HUES6 (cell line): ENCODE data around the gene TMC3.
"Not testable (repeated sequence)": the region's sequence is repeated elsewhere in the genome, so short reads cannot be mapped to it uniquely, and the experiment has no call there.

Experiments used
- H3K27ac ChIP-seq: 2 replicates; pipeline ENCODE4 v1.7.0; 2013; ENCODE audit warnings: low read depth, mild to moderate bottlenecking, low read length, inconsistent platforms
- H3K27me3 ChIP-seq: 2 replicates; pipeline ENCODE4 v1.6.1; 2013; ENCODE audit warnings: low read length; ENCODE audit not compliant: control insufficient read depth, insufficient read depth
- H3K36me3 ChIP-seq: 2 replicates; pipeline ENCODE4 v1.6.1; 2013; ENCODE audit warnings: low read length; ENCODE audit not compliant: control insufficient read depth, insufficient read depth
- H3K4me1 ChIP-seq: 2 replicates; pipeline ENCODE4 v1.6.1; 2013; ENCODE audit warnings: low read length; ENCODE audit not compliant: control insufficient read depth, insufficient read depth
- H3K4me3 ChIP-seq: 2 replicates; pipeline ENCODE4 v1.5.1; 2013; ENCODE audit warnings: low read depth, low read length
- H3K9ac ChIP-seq: one replicate; pipeline ENCODE4 v1.6.1; 2013; ENCODE audit warnings: mild to moderate bottlenecking, low read length
- H3K9me3 ChIP-seq: 2 replicates; pipeline ENCODE4 v1.6.1; 2013; ENCODE audit warnings: low read depth, low read length; ENCODE audit not compliant: control insufficient read depth, insufficient read depth

TMC3 gene

DNA sequence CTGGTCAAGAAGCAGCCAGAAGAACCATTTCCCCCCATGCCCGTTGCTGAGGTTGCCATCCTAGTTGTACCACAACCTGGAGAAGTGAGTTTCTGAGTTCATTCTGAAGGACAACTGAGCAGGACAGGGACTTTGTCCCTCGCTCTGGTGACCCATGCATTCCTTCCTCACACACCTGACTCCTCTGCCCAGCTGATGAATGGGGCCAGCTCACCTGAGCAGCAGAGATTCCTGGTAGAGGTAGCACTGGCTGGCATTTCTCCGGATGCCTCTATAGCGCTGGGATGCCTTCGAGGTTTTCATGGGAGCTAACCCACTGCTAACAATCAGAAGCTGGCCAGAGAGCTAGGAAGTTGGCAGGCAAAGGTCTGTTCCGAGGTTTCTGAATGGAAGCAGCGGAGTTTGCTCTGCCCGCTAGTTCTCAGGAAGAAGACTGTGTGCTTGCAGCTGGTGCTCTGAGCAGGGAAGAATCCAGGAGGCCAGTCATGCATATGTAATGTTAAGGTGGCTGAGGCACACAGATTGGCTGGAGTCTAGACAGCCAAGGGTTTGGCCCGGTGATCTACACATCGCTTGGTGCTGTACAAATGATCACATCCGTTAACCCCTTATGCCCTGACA, at the start of gene TMC3:
TMC3 (minus strand) TSS at position 439 of the 621 bp plus-strand sequence; CDS start at position 303, 136 bp downstream.
- no peaks in the 10 kb centered on the region for H3K36me3 ChIP-seq
- H3K27me3 ChIP-seq, result no peaks in the 10 kb centered on the region
- no peaks in the 10 kb centered on the region for H3K9me3 ChIP-seq
- H3K9ac ChIP-seq, result no peak within 1 kb of the TSS
- H3K4me3 ChIP-seq, result no peak within 1 kb of the TSS
- H3K27ac ChIP-seq, result no peak within 1 kb of the TSS
- no peaks in the 10 kb centered on the region for H3K4me1 ChIP-seq

DNA sequence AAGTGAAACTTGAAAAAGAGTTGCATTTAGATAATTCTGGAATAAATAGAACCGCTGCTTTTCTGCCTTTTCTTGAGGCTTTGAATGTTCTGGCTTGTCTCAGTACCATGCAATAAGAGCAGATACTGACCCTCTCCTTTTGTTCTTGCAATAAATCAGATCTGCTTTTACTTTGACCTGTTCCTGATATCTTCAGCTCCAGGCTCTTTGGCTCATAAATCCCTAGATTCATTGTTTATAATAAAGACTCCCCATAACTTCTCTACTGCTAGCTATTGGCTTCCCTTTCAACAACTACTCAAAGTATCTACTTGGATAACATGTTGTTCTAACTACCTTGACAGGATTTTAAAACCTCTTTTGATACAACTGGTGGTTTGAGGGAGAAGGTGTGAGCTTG, 47.4 kb upstream of the TMC3 start:
- Histone ChIP-seq H3K36me3 (no peaks in the 10 kb centered on the region), H3K4me1 (peaks cover 15% of the 10 kb centered on the region), H3K9ac (no peak overlapping the region), H3K9me3 (no peaks in the 10 kb centered on the region), H3K27me3 (no peaks in the 10 kb centered on the region), H3K27ac (no peak overlapping the region), H3K4me3 (no peak overlapping the region)

DNA sequence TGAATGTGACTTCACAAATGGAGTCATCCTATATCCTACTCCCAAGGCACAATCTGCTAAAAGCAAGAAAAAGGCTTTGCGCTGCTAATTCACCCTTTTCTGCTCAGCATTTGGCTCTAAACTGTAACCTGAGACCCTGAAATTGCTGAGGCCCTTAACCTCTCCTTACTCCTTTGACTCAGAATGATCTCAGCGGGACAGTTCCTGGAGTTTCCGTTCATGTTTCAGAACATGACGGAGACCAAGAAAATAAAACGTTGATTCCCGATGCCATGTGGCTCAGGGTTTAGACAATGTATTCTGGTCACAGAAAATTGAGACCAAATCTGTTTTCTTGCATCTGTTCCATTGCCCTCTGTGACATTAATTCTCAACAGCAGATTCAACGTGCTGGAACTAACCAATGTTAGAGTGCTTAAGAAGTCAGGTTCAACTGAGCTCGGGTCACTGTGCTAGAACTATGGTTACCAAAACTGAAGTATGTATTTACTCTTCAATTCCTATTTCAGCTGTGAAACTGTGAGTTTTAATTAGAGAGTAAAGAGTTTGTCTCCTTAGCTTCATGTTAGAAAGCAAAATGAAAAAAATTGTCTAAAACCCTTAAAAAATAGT, 45.4 kb upstream of the TMC3 start:
- Histone ChIP-seq H3K9ac (no peak overlapping the region), H3K4me3 (peak overlapping the region; percentile 41), H3K27me3 (no peaks in the 10 kb centered on the region), H3K9me3 (no peaks in the 10 kb centered on the region), H3K27ac (no peak overlapping the region), H3K36me3 (no peaks in the 10 kb centered on the region), H3K4me1 (peaks cover 15% of the 10 kb centered on the region)

DNA sequence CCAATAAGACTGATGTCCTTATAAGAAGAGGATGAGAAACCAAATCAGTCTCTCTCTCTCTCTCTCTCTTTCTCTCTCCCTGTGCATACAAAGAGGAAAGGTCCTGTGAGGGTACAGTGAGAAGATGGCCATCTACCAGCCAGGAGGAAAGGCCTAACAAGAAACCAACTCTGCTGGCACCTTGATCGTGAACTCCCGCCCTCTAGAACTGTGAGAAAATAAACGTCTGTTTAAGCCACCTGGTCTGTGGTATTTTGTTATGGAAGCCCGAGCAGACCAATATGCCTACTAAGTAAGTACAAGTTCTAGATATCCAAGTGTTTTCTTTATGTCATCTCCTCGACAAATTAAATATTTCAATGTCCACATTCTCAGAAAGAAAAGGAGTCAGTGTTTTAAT, 44.9 kb upstream of the TMC3 start:
- H3K4me1 ChIP-seq, result peaks cover 15% of the 10 kb centered on the region
- no peak overlapping the region for H3K27ac ChIP-seq
- no peaks in the 10 kb centered on the region for H3K36me3 ChIP-seq
- H3K27me3 ChIP-seq, result no peaks in the 10 kb centered on the region
- peak overlapping the region; percentile 41 for H3K4me3 ChIP-seq
- H3K9me3 ChIP-seq, result no peaks in the 10 kb centered on the region
- H3K9ac ChIP-seq, result no peak overlapping the region

DNA sequence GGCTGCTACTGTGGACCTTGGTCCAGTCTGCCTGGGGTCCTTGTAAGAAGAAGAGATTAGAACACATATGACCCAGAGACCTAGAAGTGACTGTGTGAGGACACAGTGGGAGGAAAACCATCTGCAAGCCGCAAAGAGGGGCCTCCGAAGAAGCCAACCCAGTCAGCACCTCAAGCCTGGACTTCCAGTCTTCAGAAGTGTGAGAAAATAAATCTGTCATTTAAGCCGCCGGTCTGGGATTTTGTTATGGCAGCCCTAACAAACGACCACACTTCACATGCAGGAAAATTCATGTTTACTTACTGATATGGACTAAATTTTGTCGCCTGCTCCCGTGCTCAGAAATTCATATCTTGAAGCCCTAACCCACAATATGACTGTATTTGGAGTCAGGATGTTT, 44.4 kb upstream of the TMC3 start:
- Histone ChIP-seq H3K9ac (no peak overlapping the region), H3K27ac (no peak overlapping the region), H3K36me3 (no peaks in the 10 kb centered on the region), H3K27me3 (no peaks in the 10 kb centered on the region), H3K9me3 (no peaks in the 10 kb centered on the region), H3K4me3 (no peak overlapping the region), H3K4me1 (peaks cover 15% of the 10 kb centered on the region)

DNA sequence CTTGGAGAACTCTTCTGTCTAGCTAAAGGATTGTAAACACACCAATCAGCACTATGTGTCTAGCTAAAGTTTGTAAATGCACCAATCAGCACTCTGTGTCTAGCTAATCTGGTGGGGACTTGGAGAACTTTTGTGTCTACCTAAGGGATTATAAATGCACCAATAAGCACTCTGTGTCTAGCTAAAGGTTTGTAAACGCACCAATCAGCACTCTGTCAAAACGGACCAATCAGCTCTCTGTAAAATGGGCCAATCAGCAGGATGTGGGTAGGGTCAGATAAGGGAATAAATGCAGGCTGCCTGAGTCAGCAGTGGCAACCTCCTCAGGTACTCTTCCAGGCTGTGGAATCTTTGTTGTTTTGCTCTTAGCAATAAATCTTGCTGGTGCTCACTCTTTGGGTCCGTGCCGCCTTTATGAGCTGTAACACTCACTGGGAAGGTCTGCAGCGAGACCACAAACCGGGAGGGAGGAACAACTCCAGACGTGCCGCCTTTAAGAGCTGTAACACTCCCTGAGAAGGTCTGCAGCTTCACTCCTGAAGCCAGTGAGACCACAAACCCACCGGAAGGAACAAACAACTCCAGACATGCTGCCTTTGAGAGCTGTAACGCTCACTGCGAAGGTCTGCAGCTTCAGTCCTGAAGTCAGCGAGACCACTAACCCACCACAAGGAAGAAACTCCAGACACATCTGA, 40.4 kb upstream of the TMC3 start:
- H3K9ac ChIP-seq, H3K27me3 ChIP-seq, H3K36me3 ChIP-seq, H3K9me3 ChIP-seq, H3K4me3 ChIP-seq, H3K27ac ChIP-seq: not testable (repeated sequence)
- peaks cover 17% of the 10 kb centered on the region for H3K4me1 ChIP-seq

DNA sequence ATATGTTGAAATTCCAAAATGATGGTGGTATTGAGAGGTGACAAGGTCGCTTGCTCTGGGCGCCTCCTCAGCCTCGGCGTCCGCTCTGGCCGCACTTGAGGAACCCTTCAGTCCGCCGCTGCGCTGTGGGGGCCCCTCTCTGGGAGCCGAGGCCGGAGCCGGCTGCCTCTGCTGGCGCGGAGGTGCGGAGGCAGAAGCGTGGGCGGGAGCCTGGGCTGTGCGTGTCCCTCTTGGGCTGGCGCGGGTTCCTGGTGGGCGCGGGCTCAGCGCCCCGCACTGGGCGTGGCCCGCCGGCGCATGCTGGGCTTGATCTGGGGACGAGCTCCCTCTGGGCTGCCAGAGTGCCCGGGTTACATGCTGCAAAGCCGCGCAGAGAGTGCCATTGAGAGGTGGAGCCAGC, 39.8 kb upstream of the TMC3 start:
- Histone ChIP-seq H3K4me3 (no peak overlapping the region), H3K36me3 (no peaks in the 10 kb centered on the region), H3K27ac (no peak overlapping the region), H3K4me1 (peaks cover 11% of the 10 kb centered on the region), H3K27me3 (no peaks in the 10 kb centered on the region), H3K9ac (no peak overlapping the region), H3K9me3 (0 out of 2 replicates have a peak, but pooled peaks cover 4% of the 10 kb centered on the region)

DNA sequence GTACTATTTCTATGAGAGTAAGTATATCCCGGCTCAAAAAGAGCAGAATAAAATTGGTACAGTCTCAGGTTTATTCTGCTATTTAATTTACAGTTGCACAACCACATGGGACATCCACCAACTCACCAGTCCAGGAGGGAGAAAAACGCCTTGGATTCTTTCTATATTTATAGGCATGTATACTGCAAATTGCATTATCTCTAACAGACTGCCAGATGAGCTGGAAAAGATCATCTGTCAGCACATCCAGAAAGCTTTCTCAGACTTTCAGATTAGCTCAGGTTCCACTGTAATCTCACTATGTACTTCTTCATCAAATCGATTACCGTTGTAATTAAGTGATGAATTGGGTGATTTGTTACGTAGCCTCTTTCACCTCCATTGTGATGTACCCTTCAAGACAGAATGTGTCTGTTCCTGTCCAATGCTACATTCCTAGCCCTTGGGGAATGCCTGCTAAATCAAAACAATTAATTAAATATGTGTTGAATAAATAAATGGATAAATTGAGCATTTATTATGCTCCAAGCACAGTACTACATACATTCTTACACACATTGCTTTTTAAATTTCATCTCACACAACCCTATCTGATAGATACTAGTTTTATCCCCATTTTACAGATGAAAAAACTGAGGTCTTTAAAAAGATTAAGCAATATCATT, 38.1 kb upstream of the TMC3 start:
- no peaks in the 10 kb centered on the region; the same call in 1 of the 2 replicates for H3K27me3 ChIP-seq
- H3K9ac ChIP-seq, result no peak overlapping the region
- peaks cover 6% of the 10 kb centered on the region; the same call in 1 of the 2 replicates for H3K4me1 ChIP-seq
- no peak overlapping the region for H3K4me3 ChIP-seq
- no peaks in the 10 kb centered on the region for H3K36me3 ChIP-seq
- H3K27ac ChIP-seq, result no peak overlapping the region
- H3K9me3 ChIP-seq, result 0 out of 2 replicates have a peak, but pooled peaks cover 4% of the 10 kb centered on the region

DNA sequence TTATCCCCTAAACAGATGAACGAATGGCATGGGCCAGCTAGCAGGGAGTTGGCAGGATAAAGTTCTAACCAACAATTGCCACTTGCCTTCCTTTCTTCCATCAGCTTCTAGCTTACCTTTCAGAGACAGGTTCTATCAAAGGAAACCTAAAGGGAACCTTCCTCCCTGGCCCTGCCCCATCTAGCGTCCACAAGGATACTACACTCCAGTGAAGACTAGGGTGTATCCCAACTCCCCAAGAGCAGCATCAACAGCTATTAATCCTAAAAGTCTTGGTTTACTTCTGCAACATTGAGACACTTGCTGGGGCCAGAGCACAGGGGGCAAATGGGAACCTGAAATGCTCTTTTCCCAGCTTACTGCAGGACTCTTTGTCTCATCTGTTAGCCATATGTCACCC, 37.0 kb upstream of the TMC3 start:
- H3K9me3 ChIP-seq, result 0 out of 2 replicates have a peak, but pooled peaks cover 4% of the 10 kb centered on the region
- no peak overlapping the region for H3K4me3 ChIP-seq
- H3K27ac ChIP-seq, result no peak overlapping the region
- H3K27me3 ChIP-seq, result no peaks in the 10 kb centered on the region; the same call in 1 of the 2 replicates
- H3K4me1 ChIP-seq, result peaks cover 6% of the 10 kb centered on the region; the same call in 1 of the 2 replicates
- no peaks in the 10 kb centered on the region for H3K36me3 ChIP-seq
- H3K9ac ChIP-seq, result no peak overlapping the region

DNA sequence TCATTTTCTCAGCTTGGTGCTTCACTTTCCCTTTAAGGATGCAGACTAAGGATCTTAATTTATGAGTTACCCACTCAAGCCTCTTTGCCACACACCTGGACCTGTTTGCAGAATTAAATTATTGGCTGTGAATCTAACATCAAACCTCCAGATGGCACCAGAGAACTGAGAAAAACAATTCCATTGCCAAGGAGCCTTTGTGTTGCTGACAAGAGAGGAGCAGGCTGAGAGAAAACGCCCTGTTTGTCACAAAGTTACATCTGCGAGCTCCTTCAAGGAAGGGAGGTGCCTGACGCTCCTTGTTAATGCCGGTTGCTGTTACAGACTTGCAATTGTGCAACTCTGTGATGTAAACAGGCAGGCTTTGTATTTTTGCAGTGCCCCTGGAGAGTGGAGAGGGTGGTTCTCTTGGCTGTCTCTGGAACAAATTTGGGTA, 36.3 kb upstream of the TMC3 start:
- Histone ChIP-seq H3K4me1 (peaks cover 6% of the 10 kb centered on the region; the same call in 1 of the 2 replicates), H3K27ac (no peak overlapping the region), H3K4me3 (no peak overlapping the region), H3K27me3 (no peaks in the 10 kb centered on the region; the same call in 1 of the 2 replicates), H3K9ac (no peak overlapping the region), H3K9me3 (0 out of 2 replicates have a peak, but pooled peaks cover 4% of the 10 kb centered on the region), H3K36me3 (no peaks in the 10 kb centered on the region)
